GM12892 (cell line): ENCODE results near the gene SLC35F6.

ENCODE experiments used
- POLR2A ChIP-seq: IDR thresholded peaks from 2 replicates; pipeline ENCODE4 v1.6.1; 2011; ENCODE audit warnings: low read depth, low read length, control low read depth
- POLR2AphosphoS5 ChIP-seq: IDR thresholded peaks from 2 replicates; pipeline ENCODE4 v1.6.1; 2011; ENCODE audit warnings: low read depth, low read length, control low read depth

DNA sequence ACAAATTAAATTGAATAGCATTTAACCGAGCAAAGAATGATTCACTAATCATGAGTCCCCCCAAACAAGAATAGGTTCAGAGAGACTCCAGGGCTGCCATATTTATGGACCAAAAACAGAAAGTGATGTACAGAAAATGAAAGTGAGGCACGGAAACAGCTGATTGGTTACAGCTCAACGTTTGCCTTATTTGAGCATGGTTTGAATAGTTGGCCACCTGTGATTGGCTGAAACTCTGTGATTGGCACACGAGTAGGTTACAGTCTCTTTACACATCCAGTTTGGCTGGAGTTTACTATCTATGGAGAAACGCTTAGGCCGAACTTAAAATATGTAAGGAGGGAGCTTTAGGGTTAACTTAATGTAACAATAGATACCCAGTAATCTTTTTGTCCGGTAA lies 56.8 kb downstream of the SLC35F6 start:
- TF ChIP-seq POLR2A: no peak
- no peak for TF ChIP-seq POLR2AphosphoS5
